Right lobe of liver (tissue), 4 donors: Measurements from ENCODE around the gene MAML2.

Experiments used
- POLR2A ChIP-seq: fragments of 450-650 bp; IDR thresholded peaks from one replicate; pipeline ENCODE4 v1.6.1; 2017; ENCODE audit warnings: antibody characterized with exemption, mild to moderate bottlenecking
- TF ChIP-seq, protein P1 (sequence below), 4 donors: fragments of 200-600 bp in 3 of 4; fragments of 450-650 bp in 1 of 4; IDR thresholded peaks; one replicate each; pipeline versions ENCODE4 v1.5.1 to v1.8.0; 2016 to 2022; ENCODE audit warnings: antibody characterized with exemption in 4 of 4, mild to moderate bottlenecking in 2 of 4
- donor health status: DM: no; HTN: no; CAD: no.
- donor health status: DM: no; HTN: no; CAD: no.
- donor health status: DM: no; HTN: yes; CAD: no.

DNA sequence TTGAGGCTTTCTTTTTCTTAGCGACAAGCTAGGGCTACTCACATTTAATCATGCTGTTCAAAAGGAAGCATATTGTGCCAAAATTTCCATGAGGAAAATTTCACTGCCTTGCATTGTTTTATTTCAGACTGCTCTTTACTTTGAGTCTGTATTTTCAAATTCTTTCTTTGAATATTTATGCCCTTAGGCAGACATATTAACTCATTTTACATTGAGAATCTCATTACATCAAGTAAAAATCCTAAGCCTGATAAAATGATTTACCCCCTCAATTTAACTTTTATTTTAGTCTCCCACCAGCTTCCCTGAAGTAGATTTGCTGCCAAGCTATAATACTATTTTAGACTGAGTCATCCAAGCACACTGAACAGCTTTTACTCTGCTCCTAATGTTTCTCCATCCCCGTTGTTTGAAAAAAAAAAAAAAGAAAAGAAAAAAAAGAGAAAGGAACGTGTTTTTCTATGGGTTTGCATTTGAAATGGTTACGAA, 229.8 kb downstream of the MAML2 start:
- TF ChIP-seq, protein P1, sequence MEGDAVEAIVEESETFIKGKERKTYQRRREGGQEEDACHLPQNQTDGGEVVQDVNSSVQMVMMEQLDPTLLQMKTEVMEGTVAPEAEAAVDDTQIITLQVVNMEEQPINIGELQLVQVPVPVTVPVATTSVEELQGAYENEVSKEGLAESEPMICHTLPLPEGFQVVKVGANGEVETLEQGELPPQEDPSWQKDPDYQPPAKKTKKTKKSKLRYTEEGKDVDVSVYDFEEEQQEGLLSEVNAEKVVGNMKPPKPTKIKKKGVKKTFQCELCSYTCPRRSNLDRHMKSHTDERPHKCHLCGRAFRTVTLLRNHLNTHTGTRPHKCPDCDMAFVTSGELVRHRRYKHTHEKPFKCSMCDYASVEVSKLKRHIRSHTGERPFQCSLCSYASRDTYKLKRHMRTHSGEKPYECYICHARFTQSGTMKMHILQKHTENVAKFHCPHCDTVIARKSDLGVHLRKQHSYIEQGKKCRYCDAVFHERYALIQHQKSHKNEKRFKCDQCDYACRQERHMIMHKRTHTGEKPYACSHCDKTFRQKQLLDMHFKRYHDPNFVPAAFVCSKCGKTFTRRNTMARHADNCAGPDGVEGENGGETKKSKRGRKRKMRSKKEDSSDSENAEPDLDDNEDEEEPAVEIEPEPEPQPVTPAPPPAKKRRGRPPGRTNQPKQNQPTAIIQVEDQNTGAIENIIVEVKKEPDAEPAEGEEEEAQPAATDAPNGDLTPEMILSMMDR (IDR thresholded peaks at IDR 0.05): no peak
- no peak for TF ChIP-seq POLR2A
